Adrenal gland (tissue), 5 donors: ENCODE results near the gene RNASE8.

Experiments
- POLR2A ChIP-seq, 2 donors: fragments of 450-650 bp; IDR thresholded peaks; one replicate each; pipeline ENCODE4 v1.6.1; 2017; ENCODE audit warnings: antibody characterized with exemption in 2 of 2, mild to moderate bottlenecking in 2 of 2, moderate library complexity in 1 of 2
- TF ChIP-seq, protein P1 (sequence below), 6 experiments: fragments of 450-650 bp in 4 of 6; fragments of 200-600 bp in 2 of 6; sonication (generic) in 1 of 6; IDR thresholded peaks; 1 replicate in 5 of 6; 2 replicates in 1 of 6; pipeline versions ENCODE4 v1.5.1 to v1.8.0; 2016 to 2021; ENCODE audit warnings: antibody characterized with exemption in 6 of 6, mild to moderate bottlenecking in 2 of 6, moderate library complexity in 1 of 6
- donor health status: DM: no; HTN: no; CAD: no.

DNA sequence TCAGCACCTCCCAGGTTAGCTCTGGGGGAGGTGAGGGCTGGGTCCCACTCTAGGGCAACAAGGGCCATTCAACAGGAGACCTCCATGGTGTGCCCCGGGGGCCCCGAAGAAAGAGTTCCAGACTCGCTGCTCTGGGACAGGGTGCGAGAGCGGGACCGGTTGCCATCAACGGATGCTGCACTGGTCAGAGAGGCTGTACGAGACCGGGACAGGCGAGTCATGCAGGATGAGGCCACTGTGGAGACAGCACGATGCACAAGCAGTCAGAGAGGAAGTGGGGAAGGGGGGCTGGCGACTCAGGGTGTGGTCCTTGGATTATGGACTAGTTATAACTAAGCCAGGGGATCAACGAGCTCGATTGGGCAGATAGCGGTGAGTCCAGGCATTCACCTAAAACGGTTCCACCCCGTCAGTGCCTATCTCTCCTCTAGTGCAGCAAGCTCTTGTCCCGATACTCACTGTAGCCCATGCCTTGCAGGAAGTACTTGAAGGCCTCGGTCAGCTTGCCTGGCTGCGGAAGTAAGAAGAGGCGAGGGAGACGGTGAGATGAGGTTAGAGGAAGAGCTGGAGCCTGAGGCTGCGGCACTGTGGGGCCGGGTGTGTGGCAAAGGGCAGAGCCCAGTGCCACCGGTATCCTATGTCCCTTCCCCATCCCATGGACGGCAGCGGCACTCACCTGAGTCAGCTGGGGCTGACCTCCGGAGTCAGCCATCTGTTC lies 39.9 kb upstream of the RNASE8 start:
- TF ChIP-seq, protein P1, sequence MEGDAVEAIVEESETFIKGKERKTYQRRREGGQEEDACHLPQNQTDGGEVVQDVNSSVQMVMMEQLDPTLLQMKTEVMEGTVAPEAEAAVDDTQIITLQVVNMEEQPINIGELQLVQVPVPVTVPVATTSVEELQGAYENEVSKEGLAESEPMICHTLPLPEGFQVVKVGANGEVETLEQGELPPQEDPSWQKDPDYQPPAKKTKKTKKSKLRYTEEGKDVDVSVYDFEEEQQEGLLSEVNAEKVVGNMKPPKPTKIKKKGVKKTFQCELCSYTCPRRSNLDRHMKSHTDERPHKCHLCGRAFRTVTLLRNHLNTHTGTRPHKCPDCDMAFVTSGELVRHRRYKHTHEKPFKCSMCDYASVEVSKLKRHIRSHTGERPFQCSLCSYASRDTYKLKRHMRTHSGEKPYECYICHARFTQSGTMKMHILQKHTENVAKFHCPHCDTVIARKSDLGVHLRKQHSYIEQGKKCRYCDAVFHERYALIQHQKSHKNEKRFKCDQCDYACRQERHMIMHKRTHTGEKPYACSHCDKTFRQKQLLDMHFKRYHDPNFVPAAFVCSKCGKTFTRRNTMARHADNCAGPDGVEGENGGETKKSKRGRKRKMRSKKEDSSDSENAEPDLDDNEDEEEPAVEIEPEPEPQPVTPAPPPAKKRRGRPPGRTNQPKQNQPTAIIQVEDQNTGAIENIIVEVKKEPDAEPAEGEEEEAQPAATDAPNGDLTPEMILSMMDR (IDR thresholded peaks at IDR 0.05): no peak
- no peak for TF ChIP-seq POLR2A (IDR thresholded peaks at IDR 0.05)
